ENCODE results near the gene MMP24OS. TPM values are rescaled to one million over a fixed set of nuclear protein-coding genes. Genes with fewer than 3 reads are reported as not detected.
A peak's percentile ranks its signal among the peaks of the same experiment; 100 is the strongest.

Gene MMP24OS
- total and polyA plus RNA-seq, 2 donors, result 13.4 to 38.0 TPM

DNA sequence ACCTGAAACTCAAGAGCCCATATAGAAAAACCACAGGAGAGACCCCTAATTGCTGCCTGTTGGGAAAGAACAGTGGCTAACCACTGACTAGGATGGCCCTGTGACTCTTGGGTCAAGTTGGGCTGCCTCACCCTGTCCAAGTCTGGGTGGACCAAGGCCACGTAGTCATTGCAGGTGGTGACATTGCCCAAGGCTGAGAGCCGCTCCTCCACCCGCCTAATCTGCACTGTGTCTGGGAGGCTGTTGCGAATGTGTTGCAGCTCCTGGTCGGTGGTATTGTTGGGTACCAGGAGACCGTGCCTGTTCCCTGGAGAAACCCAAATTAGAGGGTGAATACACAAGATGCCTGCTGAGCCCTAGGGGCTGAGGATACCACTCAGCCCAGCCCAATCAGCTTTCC lies 2.6 kb upstream of the MMP24OS start:
- Histone ChIP-seq H3K4me1 (ENCODE audit: insufficient read depth) (no peaks in the 10 kb centered on the region), H3K36me3 (ENCODE audit: insufficient read depth) (no peaks in the 10 kb centered on the region), H3K4me3 (ENCODE audit: low read depth, low read length) (no peak overlapping the region), H3K27ac (ENCODE audit: low read depth) (no peak overlapping the region)
- WGBS, result 98% methylated on average over 6 of the region's 6 CpGs
- no peak for DNase-seq (ENCODE audit: extremely low spot score)

DNA sequence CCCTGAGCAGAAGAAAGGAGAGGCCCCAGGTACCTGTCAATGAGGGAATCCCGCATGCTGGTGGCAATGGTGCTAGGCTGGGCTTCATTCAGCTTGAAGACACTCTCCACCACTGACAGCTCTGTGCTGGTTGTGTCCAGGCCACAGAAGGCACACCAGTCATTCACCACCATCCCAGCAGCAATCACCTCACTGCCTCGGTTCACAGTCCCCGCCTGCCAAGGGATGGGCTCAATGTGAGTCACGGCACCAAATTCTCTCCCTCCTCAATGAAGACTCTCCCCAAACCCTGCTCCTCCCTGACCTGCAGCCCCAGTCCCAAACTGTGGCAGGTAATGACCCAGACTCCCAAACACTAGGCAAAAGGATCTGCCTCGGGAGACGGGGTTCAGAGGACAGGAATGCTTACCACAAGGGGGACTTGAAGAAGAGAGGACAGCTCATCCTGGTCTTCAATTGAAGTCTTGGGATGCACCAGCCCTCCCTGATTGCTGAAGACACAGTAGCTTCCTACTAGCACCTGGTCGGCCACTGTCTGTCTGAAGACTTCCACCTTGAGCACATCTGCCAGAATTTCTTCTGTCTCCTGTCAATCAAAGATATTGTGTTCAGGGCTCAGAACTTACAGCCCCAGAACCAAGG lies 1.7 kb upstream of the MMP24OS start:
- DNase-seq (ENCODE audit: extremely low spot score), result no peak
- Histone ChIP-seq H3K27ac (ENCODE audit: low read depth) (no peak overlapping the region), H3K4me3 (ENCODE audit: low read depth, low read length) (no peak overlapping the region), H3K4me1 (ENCODE audit: insufficient read depth) (no peaks in the 10 kb centered on the region), H3K36me3 (ENCODE audit: insufficient read depth) (no peaks in the 10 kb centered on the region)
- 88% methylated on average over 7 of the region's 7 CpGs for WGBS

DNA sequence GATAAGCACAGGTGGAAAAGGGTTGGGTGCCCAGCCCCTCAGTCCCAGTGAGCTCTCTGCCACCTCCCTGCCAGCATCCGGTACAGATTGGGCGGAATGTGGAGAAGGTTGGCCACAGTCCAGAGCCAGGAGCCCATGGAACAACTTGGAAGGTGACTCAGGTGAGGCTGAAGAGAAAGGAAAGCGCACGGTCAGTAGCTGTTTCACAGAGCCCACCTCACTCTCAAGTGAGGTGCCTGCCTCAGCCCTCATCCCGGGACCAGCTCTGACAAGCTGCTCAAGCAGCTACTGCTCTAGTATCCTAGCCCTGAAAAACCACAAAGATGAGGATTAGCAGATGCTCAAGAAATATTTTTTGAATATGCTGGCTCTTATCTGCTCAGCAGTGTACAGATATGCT lies 1.1 kb upstream of the MMP24OS start:
- H3K27ac ChIP-seq (ENCODE audit: low read depth), result peak overlapping the region; percentile 82
- no peaks in the 10 kb centered on the region for H3K4me1 ChIP-seq (ENCODE audit: insufficient read depth)
- 84% methylated on average over 5 of the region's 5 CpGs for WGBS
- no peak for DNase-seq (ENCODE audit: extremely low spot score)
- peaks cover 2% of the 10 kb centered on the region for H3K36me3 ChIP-seq (ENCODE audit: insufficient read depth)
- H3K4me3 ChIP-seq (ENCODE audit: low read depth, low read length), result no peak overlapping the region

DNA sequence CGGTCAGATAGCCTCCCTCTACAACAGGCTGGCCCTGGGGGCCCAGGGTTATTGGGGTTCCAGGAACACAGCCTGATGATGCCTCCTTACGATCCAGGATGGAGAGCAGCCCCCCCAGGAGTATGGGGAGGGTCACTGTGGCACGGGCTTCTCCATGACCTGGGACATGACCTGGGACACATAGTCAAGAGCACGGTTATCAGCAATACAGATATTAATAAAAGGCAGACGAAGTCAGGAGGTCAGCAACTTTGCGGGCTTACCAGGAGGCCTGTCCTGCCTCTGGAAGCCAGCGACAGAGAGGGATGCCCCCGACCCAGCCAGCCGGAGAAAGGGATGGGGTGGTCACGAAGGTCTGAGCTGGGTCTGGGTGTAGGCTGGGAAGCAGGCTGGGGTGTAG lies 795 bp downstream of the MMP24OS start:
- Histone ChIP-seq H3K4me1 (ENCODE audit: insufficient read depth) (no peaks in the 10 kb centered on the region), H3K36me3 (ENCODE audit: insufficient read depth) (peaks cover 2% of the 10 kb centered on the region), H3K4me3 (ENCODE audit: low read depth, low read length) (peak overlapping the region; percentile 83), H3K27ac (ENCODE audit: low read depth) (peak overlapping the region; percentile 97)
- no peak for DNase-seq (ENCODE audit: extremely low spot score)
- WGBS, result 13% methylated on average over 10 of the region's 10 CpGs

DNA sequence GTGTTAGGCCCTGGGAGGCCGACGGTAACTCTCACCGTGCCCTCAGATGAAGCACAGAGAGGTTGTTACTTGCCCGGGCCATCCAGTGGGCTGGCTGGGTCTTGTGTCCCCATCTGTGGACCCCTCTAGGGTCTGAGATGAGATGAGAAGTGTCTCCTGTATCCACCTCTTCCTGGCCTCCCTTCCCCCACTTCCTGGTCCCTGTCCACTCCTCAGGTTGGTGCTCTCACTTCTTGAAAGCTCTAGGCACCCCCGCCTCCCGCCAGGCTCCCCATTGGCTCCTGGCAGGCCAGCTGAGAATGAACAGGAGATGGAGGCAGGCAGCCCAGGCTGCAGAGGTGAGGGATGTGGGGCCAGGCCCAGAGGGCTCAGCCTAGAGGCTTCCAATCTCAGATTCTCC lies 1.5 kb downstream of the MMP24OS start:
- 92% methylated on average over 6 of the region's 6 CpGs for WGBS
- Histone ChIP-seq H3K4me1 (ENCODE audit: insufficient read depth) (no peaks in the 10 kb centered on the region), H3K4me3 (ENCODE audit: low read depth, low read length) (no peak overlapping the region), H3K27ac (ENCODE audit: low read depth) (no peak overlapping the region), H3K36me3 (ENCODE audit: insufficient read depth) (peaks cover 2% of the 10 kb centered on the region)
- DNase-seq (ENCODE audit: extremely low spot score), result no peak

DNA sequence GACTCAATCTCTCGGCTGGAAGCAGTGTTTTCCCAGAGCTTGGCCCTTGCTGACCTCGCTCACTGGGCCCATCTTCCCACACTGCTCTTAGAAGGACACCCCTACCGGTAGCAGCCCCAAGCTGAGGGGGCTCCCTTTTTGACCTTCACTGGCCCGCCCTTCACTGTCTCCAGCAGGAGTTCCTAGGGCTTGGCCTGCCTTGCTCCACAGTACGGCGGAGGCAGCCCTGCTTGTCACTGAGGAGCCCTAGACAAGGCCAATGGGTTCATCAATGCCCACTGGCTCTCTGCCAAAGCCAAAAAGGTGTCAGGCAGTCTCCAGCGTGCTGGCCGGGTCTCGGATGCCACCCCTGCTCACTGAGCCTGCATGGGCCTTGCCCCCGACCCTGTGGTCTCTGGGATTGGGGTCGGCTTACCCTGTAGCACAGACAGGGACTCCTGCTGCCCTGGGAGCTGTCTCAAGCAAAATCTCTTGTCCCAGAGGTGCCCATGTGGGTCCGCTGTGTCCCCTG lies 2.1 kb downstream of the MMP24OS start:
- no peak for DNase-seq (ENCODE audit: extremely low spot score)
- no peaks in the 10 kb centered on the region for H3K4me1 ChIP-seq (ENCODE audit: insufficient read depth)

DNA sequence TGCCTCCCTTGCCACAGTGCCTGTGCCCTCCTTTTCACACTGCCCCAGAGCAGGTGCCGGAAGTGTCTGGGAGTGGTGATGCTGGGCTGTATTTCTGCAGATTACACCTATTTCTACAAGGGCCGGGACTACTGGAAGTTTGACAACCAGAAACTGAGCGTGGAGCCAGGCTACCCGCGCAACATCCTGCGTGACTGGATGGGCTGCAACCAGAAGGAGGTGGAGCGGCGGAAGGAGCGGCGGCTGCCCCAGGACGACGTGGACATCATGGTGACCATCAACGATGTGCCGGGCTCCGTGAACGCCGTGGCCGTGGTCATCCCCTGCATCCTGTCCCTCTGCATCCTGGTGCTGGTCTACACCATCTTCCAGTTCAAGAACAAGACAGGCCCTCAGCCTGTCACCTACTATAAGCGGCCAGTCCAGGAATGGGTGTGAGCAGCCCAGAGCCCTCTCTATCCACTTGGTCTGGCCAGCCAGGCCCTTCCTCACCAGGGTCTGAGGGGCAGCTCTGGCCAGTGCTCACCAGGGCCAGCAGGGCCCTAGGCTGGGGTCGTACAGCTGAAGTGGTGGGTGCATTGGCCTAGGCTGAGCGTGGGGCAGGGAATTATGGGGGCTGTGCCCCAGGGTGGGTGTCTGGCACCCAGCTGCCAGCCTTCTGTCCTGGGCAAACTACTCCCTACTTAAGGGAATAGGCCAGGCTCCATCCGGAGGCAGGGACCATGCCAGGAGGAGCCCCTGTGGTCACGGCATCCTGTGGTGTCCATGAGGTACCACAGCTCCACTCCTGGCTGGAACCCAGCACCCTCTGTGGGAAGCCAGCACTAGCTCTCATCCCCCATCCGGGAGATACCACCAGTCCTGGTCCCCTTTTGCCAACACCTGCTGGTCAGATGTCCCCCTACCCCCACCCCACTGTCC lies 3.5 kb downstream of the MMP24OS start:
- no peak overlapping the region for H3K4me3 ChIP-seq (ENCODE audit: low read depth, low read length)
- WGBS, result 93% methylated on average over 24 of the region's 24 CpGs
- H3K27ac ChIP-seq (ENCODE audit: low read depth), result no peak overlapping the region
- DNase-seq (ENCODE audit: extremely low spot score), result no peak
- peaks cover 2% of the 10 kb centered on the region for H3K36me3 ChIP-seq (ENCODE audit: insufficient read depth)
- no peaks in the 10 kb centered on the region for H3K4me1 ChIP-seq (ENCODE audit: insufficient read depth)

More for the DNA sequence above, 2.1 kb downstream of the MMP24OS start:
- Histone ChIP-seq H3K27ac (ENCODE audit: low read depth) (no peak overlapping the region), H3K4me3 (ENCODE audit: low read depth, low read length) (no peak overlapping the region), H3K36me3 (ENCODE audit: insufficient read depth) (peaks cover 2% of the 10 kb centered on the region)
- 91% methylated on average over 12 of the region's 12 CpGs for WGBS

DNA sequence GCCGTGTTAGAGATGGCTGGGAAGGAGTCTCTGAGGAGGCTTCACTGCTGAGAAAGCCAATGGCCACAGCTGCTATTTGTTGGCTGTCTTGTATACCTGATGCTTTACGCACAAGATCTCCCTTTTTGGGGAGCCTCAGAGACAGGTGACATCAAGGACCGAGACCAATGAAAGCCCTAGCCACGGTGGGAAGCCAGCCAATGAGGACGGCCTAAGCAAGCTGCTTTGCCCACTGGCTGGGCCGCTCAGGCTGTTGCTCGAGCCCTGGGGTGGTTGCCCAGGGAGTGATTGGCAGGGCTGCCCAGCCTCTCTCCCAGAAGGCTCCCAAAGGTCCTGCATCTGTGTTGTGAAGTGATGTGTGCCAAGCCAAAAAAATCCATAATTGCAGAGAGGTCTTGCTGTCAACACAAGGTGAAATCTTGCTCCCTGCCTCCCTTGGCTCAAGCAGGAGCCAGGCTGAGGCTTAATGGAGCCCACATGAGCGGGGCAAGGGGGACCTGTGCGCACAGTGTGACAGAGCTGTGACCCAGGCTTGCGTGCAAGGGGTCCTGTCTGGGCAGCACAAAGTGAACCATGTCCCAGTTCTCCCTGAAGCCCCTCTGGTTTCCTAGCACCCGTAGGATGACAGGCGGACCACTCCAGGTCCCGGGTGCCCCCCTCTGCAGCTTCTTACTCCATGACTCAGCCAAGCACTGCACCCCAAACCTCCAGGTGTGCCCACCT lies 4.3 kb downstream of the MMP24OS start:
- DNase-seq (ENCODE audit: extremely low spot score), result no peak
- no peak overlapping the region for H3K4me3 ChIP-seq (ENCODE audit: low read depth, low read length)
- H3K36me3 ChIP-seq (ENCODE audit: insufficient read depth), result peaks cover 2% of the 10 kb centered on the region
- no peak overlapping the region for H3K27ac ChIP-seq (ENCODE audit: low read depth)
- H3K4me1 ChIP-seq (ENCODE audit: insufficient read depth), result no peaks in the 10 kb centered on the region
- WGBS, result 78% methylated on average over 13 of the region's 13 CpGs

DNA sequence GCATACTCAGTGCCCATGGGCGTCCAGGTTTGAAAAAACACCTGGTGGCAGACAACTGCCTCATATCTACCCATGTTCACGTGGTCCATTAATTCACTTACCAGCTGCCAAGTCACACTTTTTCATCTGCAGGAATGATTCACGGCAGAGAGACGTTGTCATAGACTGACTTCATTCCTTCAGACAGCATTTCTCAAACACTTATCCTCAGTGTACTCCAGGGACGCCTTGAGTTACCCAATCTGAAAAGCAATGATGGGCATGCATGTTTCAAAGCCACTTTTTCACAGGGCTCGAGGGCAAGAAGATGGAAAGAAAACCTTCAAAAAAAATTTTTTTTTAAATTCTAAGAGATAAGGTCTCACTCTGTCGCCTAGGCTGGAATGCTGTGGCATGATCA lies 6.0 kb downstream of the MMP24OS start:
- no peak for DNase-seq (ENCODE audit: extremely low spot score)
- no peak overlapping the region for H3K4me3 ChIP-seq (ENCODE audit: low read depth, low read length)
- WGBS, result 75% methylated on average over 7 of the region's 7 CpGs
- peaks cover 4% of the 10 kb centered on the region for H3K36me3 ChIP-seq (ENCODE audit: insufficient read depth)
- H3K4me1 ChIP-seq (ENCODE audit: insufficient read depth), result no peaks in the 10 kb centered on the region
- H3K27ac ChIP-seq (ENCODE audit: low read depth), result no peak overlapping the region

DNA sequence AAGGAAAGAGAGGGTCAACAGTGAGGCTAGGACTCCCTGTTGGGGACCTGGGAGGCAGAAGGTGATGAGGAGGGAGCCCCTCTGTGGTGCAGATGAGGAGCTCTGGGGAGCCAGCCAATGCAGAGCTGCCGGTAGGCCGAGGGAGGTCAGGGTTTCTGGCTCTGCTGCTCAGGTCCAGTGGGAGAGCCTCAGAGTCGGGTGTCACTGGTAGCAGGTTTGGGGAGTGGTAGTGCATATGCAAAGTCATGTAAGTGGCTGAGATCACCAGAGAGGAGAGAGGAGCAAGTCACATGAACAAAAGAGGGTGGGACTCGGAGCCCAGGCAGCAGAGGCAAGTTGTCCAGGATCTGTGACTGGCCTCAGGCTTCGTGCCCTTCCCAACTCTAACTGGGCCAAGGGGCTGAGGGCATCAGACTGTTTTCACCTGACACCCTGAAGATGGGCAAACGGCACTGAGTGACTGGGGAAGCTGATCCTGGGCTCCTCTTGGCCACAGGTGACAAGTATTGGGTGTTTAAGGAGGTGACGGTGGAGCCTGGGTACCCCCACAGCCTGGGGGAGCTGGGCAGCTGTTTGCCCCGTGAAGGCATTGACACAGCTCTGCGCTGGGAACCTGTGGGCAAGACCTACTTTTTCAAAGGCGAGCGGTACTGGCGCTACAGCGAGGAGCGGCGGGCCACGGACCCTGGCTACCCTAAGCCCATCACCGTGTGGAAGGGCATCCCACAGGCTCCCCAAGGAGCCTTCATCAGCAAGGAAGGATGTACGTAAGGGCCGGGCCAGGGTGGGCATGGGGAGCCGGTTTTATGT lies 6.6 kb downstream of the MMP24OS start:
- 87% methylated on average over 20 of the region's 20 CpGs for WGBS
- DNase-seq (ENCODE audit: extremely low spot score), result no peak
- Histone ChIP-seq H3K27ac (ENCODE audit: low read depth) (no peak overlapping the region), H3K4me3 (ENCODE audit: low read depth, low read length) (no peak overlapping the region), H3K4me1 (ENCODE audit: insufficient read depth) (no peaks in the 10 kb centered on the region), H3K36me3 (ENCODE audit: insufficient read depth) (peaks cover 4% of the 10 kb centered on the region)

DNA sequence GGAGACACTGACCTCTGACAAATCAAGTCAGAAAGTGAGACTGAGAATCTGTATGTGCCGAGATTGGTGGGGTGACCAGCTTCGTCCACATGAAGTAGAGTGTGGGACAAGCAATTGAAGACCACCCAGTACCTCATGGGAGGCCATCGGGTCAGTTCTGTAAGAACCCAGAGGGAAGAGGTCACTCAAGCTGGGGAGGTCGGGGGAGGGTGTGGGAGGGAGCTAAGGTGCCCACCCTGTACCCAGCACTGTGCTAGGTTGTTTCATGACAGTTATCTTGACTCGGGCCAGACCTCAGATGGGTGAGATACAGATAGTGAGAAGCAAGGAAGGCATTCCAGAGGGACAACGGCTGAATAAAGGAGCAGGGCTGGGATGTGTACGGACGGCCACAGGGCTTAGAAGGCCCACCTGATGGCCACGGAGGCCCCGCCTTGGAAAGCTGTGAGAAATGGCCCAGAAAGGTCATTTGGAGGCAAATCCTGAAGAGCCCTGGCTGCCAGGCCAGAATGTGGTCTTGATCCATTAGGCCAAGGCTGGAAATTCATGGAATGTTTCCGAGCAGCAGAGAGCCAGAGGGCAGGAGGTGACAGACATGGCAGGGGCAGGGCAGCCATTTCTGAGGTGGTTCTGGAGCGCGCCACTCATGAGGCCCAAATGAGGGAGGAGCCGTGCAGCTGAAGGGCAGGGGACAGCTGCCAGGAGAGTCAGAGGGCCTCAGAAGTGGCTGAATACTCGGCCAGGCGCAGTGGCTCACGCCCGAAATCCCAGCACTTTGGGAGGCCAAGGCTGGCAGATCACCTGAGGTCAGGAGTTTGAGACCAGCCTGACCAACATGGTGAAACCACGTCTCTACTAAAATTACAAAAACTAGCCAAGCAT lies 7.7 kb downstream of the MMP24OS start:
- Histone ChIP-seq H3K4me1 (ENCODE audit: insufficient read depth) (no peaks in the 10 kb centered on the region), H3K27ac (ENCODE audit: low read depth) (no peak overlapping the region), H3K4me3 (ENCODE audit: low read depth, low read length) (no peak overlapping the region), H3K36me3 (ENCODE audit: insufficient read depth) (peaks cover 4% of the 10 kb centered on the region)
- 90% methylated on average over 19 of the region's 19 CpGs for WGBS
- no peak for DNase-seq (ENCODE audit: extremely low spot score)

DNA sequence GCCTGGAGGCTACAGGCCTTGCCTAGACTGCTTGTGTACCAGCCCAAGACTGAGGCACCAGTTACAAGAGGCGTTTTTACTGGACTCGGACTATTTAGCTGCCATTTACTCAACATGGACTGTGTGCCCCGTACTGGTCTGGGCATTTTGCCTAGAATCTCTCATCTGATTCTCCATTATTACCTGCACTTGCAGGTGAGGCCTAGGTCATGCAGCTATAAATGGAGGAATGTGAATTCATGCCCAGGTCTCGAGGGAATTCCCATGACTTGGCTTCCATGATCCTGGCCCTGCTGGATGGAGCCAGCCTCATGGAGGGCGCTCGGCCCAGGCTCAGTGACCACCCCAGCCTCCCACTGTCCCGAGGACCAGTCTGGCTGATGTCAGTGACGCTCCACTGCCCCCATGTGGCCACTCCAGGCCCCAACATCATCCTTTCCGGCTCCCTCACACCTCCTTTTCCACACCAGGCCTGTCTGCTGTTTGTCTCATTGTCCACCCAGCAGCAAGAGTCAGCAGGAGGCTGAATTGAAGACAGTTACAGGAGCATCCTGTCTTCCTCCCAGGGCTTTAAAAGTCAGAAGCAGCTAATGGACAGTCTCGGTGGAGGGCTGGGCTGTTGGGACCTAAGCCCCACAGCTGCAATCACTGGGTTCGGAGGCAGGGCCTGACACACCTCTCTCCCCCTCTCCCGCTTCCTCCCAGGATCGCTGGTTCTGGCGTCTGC lies 8.7 kb downstream of the MMP24OS start:
- H3K36me3 ChIP-seq (ENCODE audit: insufficient read depth), result peaks cover 3% of the 10 kb centered on the region

More for the DNA sequence above, 8.7 kb downstream of the MMP24OS start:
- no peaks in the 10 kb centered on the region for H3K4me1 ChIP-seq (ENCODE audit: insufficient read depth)
- DNase-seq (ENCODE audit: extremely low spot score), result no peak
- H3K4me3 ChIP-seq (ENCODE audit: low read depth, low read length), result no peak overlapping the region
- H3K27ac ChIP-seq (ENCODE audit: low read depth), result no peak overlapping the region
- WGBS, result 48% methylated on average over 14 of the region's 14 CpGs

All from urinary bladder (tissue), 4 donors.